Stimulated activated CD8-positive, alpha-beta memory T cell treated with anti-CD3 and anti-CD28 coated beads, Interleukin-7, amount 100 ng/mL, for 4 hours (primary cell): Measurements from ENCODE around the gene COL7A1.

Source experiments
- DNase-seq, 2 donors: peaks; one replicate each; pipeline ENCODE4 v3.0.0-alpha.2; 2020; ENCODE audit warnings: low read depth in 2 of 2

COL7A1 gene

GRCh38 chr3:48591886-48592518 lies 3.1 kb downstream of the COL7A1 start:
- DNase-seq, result no peak

DNA sequence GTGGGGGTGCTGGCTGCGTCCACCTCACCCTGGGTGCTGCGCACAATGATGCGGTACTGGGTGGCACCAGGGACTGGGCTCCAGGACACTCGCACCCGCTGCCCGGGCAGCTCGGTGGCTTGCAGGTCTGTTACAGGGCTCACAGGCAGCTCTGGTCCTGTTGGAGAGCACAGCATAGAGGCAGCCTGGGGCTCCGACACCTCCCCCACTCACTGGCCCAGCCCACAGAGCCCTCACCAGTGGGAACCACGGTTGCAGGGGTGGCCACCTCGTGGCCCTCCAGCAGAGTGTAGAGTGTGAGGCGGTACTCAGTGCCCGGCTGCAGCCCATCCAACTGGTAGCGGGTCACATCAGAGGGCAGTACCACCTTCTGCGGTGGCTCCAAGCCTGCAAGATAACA lies 3.7 kb downstream of the COL7A1 start:
- no peak for DNase-seq

DNA sequence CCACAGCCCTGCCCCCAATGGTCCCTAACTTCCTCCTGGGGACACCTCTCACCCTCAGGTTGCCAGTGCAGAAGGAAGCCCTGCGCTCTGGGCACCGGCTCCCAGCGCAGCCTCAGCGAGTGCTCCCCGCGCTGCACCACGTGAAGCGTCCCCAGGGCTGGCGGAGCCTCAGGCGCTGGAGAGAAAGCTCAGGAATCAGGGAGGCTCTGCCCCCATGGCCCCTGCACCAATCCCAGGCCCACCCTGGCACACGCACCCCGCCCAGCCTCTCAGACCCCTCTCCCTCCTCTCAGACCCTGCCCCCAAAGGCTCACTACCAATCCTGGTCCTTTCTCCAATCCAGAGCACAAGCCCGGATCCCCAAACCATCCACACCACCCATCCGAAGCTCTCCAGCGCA lies 6.9 kb downstream of the COL7A1 start:
- DNase-seq, result no peak

DNA sequence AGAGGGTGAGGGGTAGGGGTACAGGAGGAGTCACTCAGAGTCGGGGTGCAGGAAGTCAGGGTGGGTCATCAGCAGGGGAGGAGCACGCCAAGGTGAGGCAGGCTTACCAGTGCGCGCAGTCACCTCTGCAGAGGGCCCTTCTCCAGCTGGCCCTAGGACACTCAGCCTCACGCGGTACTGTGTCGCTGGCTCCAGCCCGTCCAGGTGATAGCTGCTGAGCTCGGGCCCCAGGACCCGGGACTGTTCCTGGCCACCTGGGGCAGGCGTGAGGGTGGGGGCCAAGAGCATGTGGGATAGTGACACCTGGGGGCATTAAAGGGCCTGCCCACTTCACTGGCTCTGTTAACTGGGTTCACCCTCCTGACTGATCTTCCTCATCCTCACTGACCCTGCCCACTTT lies 7.4 kb downstream of the COL7A1 start:
- DNase-seq, result no peak

DNA sequence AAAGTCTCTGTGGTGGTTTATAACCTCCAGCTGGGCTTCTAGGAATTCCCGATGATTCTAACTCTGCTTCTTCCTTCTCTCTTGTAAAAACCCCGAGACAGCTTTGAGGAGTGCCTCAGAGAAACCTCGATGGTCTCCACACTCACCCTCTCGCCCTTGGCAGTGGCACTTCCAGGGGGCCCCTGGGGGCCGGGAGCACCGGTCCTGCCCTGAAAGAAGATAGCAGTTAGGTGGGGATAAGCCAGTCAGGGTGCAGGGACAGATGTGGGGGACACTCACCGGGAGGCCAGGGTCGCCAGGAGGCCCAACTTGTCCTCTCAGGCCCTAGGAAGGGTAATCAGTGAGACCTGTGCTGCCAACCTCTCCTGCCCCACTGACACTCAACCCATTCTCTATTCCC lies 9.7 kb downstream of the COL7A1 start:
- DNase-seq, result no peak

DNA sequence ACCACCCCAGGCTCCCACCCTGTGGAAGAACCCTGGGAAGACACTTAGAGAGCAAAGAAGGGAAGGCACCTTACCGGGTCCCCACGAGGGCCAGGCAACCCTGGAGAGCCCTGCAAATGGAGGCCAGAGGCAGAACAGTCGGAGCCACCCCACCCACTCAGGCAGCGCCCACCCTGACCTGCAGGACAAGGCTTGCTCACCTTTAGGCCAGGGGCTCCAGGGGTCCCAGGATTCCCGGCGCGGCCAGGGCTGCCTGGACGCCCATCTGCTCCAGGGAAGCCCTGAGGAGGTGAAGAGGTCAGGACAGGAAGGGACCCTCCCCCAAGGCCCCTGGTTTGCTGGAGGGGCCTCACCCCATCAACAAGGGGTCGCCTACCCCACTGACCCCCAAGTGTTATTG lies 10.3 kb downstream of the COL7A1 start:
- DNase-seq, result no peak

GRCh38 chr3:48581621-48582481 lies 13.3 kb downstream of the COL7A1 start:
- no peak for DNase-seq

- DNase-seq, result no peak
Measured at GRCh38 chr3:48576647-48577046, 18.5 kb downstream of the COL7A1 start.

DNA sequence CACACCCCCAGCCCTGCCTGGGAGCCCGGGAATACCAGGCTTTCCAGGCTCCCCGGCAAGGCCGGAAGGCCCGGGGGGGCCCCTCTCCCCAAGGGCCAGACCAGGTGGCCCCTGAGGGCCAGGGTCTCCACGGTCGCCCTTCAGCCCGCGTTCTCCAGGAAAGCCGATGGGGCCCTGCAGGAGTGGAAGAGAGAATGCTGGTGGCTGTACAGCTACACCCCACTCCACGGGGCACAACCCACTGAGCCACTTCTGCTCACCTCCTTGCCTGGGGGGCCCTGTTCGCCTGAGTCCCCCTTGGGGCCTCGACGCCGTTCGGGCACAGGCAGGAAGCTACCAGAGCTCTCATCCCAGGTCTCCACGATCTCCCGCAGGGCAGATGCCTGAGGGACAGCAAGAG lies 19.8 kb downstream of the COL7A1 start:
- DNase-seq, result no peak

GRCh38 chr3:48573973-48574585 lies 21.1 kb downstream of the COL7A1 start:
- no peak for DNase-seq

DNA sequence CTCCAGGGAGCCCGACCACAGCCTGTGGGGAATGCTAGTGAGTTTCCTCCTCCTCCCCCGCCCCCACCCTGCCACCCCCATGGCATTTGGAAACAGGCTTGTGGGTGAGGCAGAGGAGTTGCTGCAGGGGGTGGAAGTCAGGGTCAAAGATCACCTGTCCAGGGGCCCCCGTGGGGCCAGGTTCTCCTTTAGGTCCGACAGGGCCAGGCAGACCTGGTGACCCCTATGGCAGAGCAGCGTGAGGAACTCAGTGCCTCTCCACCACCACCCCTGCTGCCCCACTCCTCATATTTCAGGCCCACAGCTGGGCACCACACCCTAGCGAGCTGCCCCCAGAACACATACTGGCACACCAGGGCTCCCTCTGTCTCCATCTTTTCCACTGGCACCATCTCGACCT lies 22.6 kb downstream of the COL7A1 start:
- no peak for DNase-seq

DNA sequence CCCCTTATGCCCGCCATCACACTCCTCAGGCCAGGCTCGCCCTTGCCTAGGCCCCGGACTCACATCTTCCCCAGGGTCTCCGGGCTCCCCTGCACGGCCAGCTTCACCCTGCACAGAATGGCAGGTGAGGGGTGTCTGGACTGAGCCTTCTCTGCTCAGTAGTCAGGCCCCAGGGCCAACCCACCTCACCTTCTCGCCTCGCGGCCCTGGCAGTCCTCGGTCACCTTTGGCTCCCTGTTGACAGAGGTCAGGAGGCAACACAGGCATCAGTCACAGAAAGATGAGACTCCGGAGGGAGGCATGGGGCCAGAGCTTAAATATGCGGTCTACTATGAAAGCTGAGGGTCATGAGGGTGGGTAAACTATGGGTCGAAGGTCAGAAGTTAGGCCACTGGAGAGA lies 23.2 kb downstream of the COL7A1 start:
- no peak for DNase-seq

GRCh38 chr3:48569808-48570450 lies 25.2 kb downstream of the COL7A1 start:
- no peak for DNase-seq

- no peak for DNase-seq
Measured at GRCh38 chr3:48569400-48569799, 25.7 kb downstream of the COL7A1 start.

DNA sequence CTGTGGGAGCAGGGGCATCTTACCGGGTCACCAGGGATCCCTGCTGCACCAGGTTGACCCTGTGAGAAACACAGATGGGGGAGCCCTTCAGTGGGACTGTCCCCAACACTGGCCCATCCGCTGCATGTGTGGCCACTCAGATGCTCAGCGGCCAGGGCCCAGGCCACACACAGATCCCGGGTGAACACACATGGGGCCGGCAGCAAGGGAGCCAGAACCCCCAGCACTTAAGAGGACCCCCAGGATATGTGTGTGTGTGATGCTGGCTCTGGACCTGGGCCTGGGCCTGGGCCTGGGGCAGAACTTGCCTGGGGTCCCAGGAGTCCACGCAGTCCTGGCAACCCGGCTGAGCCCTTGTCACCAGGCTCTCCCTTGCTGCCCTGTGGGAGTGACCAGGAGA lies 26.7 kb downstream of the COL7A1 start:
- DNase-seq, result no peak

- no peak for DNase-seq
Measured at GRCh38 chr3:48567500-48567899, 27.6 kb downstream of the COL7A1 start.

GRCh38 chr3:48567090-48567489 lies 28.0 kb downstream of the COL7A1 start:
- DNase-seq, result no peak

GRCh38 chr3:48566401-48566760 lies 28.7 kb downstream of the COL7A1 start:
- no peak for DNase-seq

GRCh38 chr3:48565591-48566400 lies 29.3 kb downstream of the COL7A1 start:
- no peak for DNase-seq

DNA sequence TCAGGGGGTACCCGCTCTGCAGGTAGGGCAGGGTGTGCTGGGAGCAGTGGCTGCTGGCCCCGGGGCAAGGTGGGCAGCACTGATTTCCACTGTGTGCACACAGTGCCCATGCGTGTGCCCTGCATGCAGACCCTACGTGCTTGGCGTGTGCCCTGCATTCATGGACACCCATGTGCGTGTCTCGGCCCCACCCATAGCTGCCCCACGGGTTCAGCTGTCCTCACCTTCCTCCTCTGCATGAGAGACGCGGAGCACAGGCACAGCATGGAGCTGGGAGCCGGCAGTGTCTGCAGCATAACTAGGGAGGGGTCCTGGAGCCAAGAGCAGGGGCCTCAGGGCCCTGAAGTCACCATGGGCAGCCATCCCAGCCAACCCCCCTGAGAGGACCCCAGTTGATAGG lies 29.9 kb downstream of the COL7A1 start:
- no peak for DNase-seq

DNA sequence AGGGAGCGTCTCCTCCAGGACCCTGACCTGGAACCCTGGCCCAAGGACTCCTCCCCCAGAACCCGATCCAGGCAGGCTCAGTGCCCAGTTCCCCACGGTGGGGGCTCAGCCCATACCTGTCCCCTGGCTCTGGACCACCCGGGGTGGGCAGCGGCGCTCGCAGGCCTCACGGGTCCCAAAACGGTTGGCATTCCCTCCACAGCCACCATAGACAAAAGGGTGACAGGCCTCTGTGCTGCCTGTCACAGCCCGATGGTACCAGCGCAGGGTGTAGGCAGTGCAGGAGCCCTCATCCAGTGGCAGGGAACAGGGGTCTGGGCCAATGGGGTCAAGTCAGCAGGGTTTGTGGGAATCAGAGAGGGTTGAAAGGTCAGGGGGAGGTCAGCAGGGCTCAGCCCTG lies 30.5 kb downstream of the COL7A1 start:
- no peak for DNase-seq

- DNase-seq, result peak; percentile 25 to 62
Measured at GRCh38 chr3:48564022-48564421, 31.1 kb downstream of the COL7A1 start.
